ENCODE measurements around the gene ADH4.
"Not testable (repeated sequence)": the region's sequence is repeated elsewhere in the genome, so short reads cannot be mapped to it uniquely, and the experiment has no call there.

Gene ADH4

DNA sequence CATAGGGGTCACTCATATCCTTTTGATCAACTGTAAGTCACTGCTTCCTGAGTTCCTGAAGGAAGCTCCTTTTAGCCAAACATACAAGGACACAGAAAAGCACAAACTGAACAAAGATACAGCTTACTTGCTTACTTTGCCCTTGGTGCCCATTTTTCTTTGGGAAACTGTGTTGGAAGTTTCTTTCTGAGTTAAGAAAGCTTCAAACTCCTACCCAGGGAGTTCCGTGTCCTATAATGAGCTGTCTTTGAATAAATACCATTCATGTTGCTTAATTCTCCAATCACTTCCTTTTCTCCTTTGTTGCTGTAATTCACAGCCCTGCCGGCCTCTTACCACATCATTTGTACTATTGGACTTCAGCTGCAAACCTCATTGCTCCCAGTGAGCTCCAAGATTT, at the start of gene ADH4:
Gene ADH4 (minus strand): TSS at position 228 of the 400 bp plus-strand sequence. CDS start 75 bp downstream, at position 153.
- no peak for DNase-seq

DNA sequence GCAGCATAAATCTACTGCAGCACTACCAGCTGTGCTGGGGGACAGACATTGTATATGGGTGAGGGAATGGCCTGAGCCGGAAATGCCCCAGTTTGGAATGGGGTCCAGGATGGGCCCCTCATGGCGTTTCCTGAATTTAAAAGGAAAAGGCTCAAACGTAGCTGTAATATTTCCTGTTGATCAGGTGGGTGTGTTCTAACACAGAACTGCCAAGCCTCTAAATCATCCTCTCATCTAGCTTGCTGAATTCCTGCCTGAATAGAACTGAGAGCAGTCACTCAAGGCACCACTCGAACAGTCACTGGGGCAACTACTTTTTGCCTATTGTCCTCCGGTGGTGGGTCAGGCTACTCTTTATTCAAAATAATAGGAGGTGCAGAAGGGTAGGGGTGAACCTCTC, 46.2 kb upstream of the ADH4 start:
- DNase-seq, result no peak

DNA sequence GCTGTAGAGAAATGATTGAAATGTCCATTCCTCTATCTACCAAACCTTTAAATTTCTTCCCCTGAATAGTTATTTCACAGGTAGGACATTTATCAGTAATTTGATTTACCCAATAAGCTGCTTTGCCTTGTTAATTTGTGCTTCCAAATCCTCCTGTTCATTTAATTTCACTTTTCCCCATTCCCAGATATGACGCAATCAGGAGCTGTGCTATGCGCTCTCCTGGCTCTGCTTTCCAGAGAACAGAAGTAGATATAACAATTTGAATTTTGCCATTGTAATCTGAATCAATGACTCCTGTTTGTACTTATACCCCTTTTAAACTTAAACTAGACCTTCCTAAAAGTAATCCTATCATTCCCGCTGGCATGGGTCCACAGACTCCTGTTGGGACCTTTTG, 45.8 kb upstream of the ADH4 start:
- DNase-seq, result not testable (repeated sequence)

DNA sequence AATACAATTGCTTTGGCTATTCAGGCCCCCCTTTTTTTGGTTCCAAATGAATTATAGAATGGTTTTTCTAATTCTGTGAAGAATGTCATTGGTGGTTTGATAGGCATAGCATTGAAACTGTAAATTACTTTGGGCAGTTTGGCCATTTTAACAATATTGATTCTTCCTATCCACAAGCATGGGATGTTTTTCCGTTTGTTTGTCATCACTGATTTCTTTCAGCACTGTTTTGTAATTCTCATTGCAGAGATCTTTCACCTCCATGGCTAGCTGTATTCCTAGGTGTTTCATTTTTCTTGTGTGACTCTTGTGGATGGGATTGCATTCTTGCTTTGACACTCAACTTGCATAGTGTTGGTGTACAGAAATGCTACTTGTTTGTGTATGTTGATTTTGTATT, 41.9 kb upstream of the ADH4 start:
- no peak for DNase-seq

DNA sequence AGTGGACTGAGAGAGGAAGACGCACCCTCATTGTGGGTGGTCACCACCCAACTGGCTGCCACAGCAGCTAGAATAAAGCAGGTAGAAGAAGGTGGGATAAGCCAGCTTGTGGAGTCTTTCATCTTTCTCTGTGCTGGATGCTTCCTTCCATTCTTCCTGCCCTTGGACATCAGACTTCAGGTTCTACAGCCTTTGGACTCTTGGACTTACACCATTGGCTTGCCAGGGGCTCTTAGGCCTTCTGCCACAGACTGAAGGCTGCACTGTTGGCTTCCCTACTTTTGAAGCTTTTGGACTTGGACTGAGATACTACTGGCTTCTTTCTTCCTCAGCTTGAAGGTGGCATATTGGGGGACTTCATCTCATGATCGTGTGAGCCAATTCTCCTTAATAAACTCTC, 41.5 kb upstream of the ADH4 start:
- no peak for DNase-seq

DNA sequence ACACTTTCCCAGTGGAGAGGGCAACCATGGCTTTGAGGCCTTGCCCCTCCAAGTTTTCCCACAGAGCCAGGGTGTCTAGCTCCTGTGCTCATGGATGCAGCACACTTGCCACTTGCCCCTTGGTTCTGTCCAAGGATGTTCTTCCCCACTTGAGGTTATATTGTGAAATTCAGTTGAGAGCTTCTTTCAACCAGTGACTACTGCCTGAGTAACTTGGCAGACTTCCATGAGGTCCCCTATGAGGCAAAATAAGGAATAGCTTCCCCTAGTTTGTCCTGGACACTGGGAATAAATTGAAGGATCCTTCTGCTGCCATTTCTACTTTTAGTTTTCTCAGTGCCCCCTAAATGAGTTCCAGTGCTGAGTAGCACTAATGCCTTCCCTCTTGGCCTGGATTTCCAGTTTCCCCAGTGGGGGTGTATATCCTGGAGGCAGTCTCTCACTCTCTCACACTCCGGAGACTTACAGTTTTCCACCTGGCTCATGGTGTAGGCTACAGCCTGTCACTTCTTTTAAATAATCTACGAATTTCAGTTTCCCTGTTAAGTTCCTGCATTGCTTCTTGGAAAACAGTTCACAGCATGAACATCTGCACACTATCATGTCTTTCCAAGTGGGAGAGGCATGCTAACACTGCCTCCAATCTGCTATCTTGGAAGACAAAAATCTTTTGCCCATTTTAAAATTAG, 36.4 kb upstream of the ADH4 start:
- no peak for DNase-seq

DNA sequence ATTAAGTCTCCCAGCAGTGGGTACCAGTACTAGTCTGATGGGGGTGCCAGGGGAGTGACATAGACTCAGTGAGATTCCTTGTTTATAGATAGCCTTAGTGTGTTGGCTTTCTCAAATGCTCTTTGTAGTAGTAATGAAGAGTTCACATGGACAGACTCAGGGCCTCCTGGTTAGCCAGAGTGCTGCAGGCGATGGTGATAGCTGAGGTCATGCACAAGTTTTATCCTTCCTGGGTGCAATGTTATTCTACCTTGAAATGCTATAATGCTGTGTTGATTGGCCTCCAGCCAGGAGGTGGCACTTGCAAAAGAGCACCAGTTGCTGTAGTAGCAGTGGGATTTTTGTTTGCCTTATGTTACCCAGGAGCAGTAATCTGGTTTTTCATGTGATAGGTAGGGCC, 35.5 kb upstream of the ADH4 start:
- DNase-seq, result no peak

DNA sequence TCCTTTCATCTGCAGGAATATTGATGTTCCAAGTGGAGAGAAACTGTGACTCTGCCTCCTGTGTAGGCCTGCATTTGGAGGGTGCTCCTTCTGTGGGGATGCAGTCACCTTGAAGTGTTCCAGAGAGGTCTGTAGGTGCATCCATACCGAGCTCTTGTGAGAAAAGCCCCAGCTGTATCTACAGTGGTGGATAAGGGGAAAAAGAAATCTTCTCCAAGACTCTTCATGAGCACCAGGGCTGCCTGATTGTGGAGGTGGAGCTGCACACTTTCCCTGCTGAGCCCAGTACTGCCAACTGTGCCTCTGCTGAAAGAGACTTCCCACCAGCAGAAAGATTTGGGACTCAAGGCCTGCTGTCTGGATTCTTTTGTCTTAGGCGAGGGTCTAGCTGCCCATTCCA, 35.1 kb upstream of the ADH4 start:
- no peak for DNase-seq

DNA sequence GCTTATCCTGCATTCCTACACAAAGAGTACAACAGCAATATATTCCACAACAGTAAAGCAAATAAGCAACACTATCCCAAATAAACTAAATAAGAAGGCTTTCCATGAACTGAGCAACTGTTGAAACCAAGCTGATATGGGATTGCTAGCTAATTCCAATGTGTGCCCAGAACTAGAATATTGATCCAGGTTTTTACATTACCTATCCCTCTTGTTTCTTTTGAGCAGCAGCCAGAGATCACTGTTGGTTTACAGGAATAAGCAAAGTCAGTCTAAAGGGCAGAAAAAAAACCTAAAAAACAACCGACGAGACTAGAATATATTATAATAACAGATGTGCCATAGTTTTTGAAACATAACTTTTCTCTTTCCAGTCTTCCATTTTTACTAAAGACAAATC, 22.4 kb upstream of the ADH4 start:
- DNase-seq, result no peak

DNA sequence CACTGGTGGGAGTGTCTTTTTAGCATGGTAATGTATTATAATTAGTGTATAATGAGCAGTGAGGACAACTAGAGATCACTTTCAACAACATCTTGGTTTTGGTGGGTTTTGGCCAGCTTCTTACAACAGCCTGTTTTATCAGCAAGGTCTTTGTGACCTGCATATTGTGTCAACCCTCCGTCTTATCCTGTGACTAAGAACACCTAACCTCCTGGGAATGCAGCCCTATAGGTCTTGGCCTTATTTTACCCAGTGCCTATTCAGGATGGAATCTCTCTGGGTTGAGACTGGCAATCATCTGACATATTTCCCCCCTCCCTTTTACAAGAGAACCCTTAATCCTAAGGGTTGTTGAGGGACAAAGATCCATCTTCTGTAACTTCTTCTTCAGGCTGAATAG, 21.9 kb upstream of the ADH4 start:
- DNase-seq, result no peak

DNA sequence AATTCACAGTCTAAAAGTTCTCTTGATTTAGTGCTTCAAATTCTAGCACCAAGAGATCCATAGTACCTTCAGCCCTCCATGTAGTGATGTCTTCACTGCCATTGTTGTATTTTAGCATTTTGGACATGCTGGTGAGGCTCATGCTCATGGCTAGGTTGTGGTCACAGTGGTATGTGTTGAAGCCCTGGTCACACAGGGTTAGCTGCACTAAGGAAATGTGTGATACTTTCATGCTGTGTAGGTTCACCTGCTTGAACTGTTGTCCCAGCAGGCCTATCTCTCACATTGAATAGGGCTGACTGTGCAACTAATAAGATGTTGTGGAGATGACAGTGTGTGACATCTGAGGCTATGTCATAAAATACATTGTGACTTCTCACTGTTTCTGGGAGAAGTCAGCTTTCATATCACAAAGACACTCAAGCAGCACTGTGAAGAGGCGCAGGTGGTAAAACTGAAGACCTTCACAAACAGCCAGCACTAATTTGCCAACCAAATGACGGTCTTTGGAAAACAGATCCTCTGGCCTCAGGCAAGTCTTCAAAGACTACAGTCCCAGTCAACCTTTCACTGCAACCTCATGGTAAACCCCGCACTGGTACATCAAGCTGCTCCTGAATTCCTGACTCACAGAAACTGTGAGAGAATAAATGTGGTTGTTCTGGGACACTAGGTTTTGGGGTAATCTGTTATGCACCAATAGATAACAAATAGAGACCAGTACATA, 17.4 kb upstream of the ADH4 start:
- no peak for DNase-seq

DNA sequence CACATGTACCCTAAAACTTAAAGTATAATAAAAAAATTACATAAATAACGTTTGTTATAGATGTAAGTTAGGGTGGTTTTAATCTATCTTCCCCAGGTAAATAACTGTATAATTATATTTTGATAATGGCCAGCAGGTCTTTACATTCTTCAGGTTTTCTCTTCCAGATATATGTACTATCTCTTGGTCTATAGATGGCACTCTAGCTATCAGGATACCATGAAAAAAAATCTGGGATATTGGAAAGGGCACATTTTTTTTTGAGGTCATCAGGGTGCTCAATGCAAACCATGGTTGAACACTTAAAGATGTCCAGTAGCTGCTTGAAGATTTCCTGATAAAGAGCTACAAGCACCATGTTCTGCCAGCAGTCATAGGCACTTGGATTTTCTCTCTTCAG, 15.6 kb upstream of the ADH4 start:
- no peak for DNase-seq

DNA sequence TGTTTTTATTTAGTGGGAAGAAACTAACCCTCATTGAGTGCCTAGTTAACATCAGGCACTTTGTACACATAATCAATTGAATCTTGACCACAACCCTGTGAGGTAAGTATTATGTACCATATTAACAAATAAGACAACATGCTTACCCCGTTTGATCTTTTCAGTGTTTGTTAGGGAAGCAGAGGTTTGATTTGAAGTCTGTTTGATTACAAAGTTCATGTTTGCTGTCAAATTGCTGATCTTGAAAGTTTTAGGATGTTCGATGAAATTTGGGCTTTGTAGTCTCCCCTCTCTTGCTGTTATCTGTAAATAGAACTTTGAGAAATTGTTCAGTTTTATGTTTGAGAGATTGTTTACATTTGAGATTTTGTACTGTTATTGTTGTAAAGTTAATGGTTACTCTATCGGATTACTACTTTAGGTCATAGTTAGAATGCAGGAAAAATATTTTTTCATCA, 13.4 kb upstream of the ADH4 start:
- no peak for DNase-seq

DNA sequence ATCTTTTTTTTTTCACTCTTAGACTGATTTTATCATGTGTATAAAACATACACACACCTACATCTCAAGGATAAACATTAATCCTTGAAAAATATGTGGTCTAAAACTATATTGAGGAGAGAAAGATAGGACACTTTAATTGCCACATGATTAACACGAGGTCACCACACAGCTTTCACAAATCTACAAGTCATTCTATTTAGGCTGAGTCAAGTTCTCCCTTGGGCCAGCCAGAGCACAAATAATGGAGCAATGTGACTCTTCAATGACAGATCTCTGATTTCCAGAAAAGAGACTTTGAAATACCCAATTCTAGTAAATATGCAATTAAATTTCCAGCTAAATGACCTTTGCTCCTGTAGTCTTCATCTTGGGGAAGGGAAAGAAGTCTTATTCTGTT, 12.9 kb upstream of the ADH4 start:
- DNase-seq, result no peak

DNA sequence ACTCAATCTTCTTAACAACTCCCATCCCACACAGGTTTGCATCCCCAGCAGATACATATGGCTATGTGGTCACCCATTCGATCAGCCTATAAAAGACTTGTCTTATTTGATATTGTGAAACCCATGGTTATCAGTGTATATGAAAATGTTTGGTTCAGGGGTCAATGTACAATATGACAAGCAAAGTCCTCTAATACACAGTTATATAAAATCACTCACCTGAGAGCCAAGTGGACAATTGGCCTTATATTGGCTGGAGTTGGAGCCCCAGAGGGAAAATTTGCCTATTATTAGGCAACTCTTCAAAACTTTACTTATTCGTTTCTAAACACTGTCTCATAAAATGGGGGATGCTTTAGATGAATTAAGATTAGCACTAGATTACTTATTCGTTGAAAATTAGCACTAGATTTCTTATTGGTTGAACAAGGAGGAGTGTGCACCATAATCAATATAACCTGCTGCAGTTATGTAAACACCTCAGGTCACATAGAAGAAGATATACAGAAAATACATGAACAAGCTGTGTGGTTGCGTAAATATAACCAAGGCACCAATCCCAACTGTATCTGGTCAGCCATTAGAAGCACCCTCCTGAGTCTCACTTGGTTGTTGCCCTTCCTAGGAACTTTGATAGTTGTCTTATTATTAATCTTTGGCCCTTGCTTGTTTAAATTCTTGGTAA, 10.7 kb upstream of the ADH4 start:
- DNase-seq, result no peak

DNA sequence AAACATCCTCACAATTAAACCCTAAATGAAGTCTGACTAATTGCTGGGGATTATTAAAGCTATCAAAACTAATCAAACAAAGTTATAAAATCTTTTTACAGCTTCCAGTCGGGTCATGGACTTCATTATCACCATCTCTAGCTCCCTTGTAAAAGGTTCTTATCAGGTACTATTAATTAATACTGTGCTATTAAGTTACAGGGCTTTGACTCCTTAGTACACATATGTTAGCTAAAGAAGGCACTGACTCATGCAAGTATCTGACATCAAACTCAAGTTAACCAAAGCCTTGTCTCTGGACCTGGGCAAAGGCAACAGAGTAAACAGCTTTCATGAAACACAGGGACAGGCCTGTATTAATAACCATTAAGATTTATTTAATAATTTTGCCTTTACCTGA, 7.9 kb upstream of the ADH4 start:
- no peak for DNase-seq

DNA sequence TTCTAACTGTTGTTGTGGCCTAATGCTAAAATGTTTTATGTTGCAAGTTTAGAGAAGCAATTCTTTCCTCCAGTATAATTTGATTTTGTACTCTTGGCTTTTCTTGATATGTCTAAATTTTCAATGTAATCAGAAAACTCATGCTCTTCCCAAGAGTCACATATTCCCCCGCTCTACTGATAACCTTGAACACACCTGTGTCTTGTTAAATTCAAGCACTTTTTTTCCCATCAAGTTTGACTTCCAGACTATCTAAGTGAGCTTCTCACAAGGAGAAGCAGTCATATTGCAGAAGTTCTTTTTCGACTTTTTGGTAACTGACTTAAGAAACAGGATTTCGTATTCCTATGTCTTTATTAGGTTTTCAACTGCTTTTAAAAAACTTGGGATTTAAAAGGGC, 7.4 kb upstream of the ADH4 start:
- no peak for DNase-seq

DNA sequence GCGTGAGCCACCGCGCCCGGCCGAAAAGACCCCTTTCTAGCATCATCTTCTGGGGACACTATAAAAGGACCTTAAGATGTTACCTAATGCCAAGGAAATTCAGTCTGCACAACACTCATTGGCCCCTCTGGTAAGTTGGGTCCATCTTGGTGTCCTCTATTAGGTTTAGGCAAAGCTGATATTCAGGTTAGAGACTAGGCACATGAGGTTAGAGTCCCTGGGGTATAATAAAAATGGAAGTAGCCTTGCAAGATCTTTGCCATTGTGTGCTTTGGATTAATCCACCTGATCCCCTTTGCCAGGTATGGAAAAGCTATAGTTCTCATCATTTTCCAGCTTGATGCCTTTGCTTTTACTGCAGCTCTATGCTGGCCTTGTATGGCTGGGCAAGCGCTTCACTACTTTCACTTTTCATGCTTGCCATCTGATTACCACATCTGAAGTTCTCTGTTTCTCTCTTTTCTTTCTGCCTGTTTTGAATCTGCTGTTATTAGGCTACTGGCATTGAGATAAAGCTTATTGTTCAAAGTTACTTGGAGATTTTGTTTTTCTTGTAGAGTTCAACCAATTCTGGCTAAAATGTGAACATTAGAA, 5.4 kb upstream of the ADH4 start:
- DNase-seq, result no peak

DNA sequence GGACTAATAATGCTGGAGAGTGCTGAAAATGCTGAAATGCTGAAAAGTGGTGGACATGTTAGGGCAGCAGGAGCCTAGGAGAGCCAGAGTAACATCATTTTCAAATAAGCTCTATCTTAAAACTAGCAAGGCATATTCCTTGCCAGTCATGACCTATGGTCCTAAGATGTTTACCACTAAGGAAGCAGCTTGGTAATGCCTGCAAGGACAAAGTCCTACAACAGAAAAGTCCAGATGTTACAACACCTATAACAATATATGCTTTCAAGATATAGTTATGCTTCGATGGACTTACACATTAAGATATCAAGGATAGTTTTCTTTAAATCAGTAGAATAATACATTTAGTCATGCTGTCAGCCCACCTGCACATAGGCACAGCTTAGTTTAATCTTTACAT, 4.5 kb upstream of the ADH4 start:
- no peak for DNase-seq

DNA sequence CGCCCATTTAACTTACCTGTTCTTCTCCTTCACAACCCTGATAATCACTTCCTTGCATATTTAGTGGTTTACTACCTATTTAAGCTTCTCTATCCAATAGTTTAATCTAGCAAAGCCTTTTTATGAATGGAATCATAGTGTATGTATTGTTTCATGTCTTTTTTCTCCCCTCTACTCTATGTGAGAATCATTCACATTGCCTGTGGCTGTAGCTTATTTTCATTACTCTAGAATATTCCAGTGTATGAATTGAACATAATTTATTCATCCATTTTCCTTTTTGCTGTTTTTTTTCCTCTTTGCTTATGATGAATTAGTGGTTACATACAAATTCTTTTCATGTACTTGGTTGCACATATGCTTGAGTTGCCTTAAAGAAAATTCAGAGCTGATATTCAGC, 490 bp upstream of the ADH4 start:
- DNase-seq, result no peak

DNA sequence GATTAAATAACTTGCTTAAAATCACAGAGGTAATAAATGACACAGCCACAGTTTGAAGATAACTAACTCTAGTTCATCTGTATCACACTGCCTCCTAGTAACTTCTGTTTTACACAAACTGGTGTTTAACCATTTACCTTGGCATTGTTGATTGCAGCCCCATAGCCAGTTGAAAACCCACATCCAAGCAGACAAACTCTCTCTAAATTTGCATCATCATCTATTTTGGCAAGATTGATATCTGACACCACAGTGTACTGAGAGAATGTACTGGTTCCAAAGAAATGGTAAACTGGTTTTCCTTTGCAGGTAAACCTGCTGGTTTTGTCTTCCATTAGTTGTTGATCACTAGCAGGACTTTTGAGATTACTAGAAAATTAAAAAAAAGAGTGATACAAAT, 7.8 kb downstream of the ADH4 start:
- no peak for DNase-seq

DNA sequence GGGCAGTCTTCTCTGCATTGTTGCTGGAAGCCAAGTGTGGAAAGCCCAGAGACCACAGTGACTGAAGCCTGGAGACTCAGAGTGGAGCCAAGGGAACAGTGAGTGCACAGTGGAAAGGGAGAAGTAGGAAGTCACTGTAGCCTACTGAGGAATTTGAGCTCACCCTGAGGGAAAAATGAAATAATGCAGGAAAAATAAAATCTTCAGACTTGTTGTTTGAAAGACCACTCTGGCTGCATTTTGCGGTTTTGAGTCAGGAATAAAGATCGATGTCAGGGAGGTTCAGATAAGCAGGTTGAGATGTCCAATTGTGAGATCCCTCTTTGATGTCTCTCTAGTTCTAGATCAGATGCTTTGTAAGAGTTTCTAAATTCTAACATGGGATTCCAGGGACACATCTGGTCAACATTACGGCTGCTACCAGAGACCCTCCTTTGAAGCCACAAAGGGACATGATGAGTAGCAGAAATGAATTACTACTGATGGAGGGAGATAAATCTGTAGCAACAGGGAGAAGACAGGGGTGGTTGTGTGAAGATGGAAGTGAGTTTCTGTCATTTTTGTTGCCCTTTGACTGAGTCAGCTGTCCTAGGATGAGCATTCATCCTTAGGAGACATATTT, 8.4 kb downstream of the ADH4 start:
- no peak for DNase-seq

DNA sequence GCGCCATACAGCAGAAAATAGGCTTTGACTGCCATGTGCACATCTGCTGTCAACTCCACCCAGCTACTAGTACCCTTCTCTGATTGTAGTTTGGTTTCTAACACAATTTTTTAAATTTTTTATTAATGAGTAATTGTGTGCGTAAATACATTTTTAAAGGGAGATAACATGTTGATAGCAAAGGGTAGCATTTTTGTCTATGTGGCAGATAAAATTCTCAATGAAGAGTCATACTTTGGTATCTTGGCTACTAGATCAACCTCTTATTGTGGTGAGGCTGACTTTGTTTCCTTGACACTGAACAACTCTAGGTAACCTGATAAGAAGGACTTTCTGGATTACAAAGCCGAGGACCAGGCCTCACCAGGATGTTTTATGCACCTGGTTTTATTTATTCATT, 9.5 kb downstream of the ADH4 start:
- no peak for DNase-seq

Data from NCI-H1930 (cell line).